SK-N-SH treated with all-trans-retinoic acid at 6 μM for 48 hours (cell line): Measurements from ENCODE around the gene RAB14.

Source experiments
- CSDC2 ChIP-seq: fragments of 250-450 bp; sonication (Bioruptor Pico); IDR thresholded peaks from 2 replicates; pipeline ENCODE4 v1.5.0; 2020; ENCODE audit warnings: mild to moderate bottlenecking, moderate library complexity
- PATZ1 ChIP-seq: fragments of 250-450 bp; sonication (Bioruptor Pico); IDR thresholded peaks from 2 replicates; pipeline ENCODE4 v1.8.0; 2020; ENCODE audit warnings: mild to moderate bottlenecking, moderate library complexity, borderline replicate concordance
- ZFP30 ChIP-seq: fragments of 450-650 bp; formaldehyde crosslinking; IDR thresholded peaks from 2 replicates; pipeline ENCODE4 v1.5.0; 2022; ENCODE audit warnings: mild to moderate bottlenecking, moderate library complexity

GRCh38 chr9:121217609-121218292 lies 16.1 kb upstream of the RAB14 start:
- no peak for TF ChIP-seq PATZ1 (CRISPR knock-in tag)
- TF ChIP-seq CSDC2 (CRISPR knock-in tag), result no peak
- TF ChIP-seq ZFP30 (CRISPR knock-in tag), result no peak
